Kidney (tissue), 14 donors: ENCODE measurements around the gene KRT33A. TPM values are rescaled to one million over a fixed set of nuclear protein-coding genes. Genes with fewer than 3 reads are reported as not detected.

ENCODE experiments used
- DNase-seq, 5 donors: peaks; one replicate each; pipeline ENCODE4 v3.0.0-alpha.2; 2013 to 2020
- FAIRE-seq: peaks from 2 replicates; lab custom pipeline; 2012; peaks lifted over from hg19 to GRCh38; lab: Jason Lieb, UNC
- H3K27ac ChIP-seq, 2 donors: one replicate each; pipeline ENCODE4 v1.7.0; 2013; ENCODE audit warnings: low read depth in 2 of 2, low read length in 2 of 2, inconsistent platforms in 1 of 2
- H3K27me3 ChIP-seq: one replicate; pipeline ENCODE4 v1.7.1; 2013; ENCODE audit warnings: low read length, inconsistent platforms; ENCODE audit not compliant: control insufficient read depth, insufficient read depth
- H3K36me3 ChIP-seq, 3 donors: one replicate each; pipeline versions ENCODE4 v1.7.0 to v1.7.1; 2013; ENCODE audit warnings: low read length in 3 of 3, control low read depth in 1 of 3, inconsistent platforms in 1 of 3; ENCODE audit not compliant: insufficient read depth in 3 of 3, control insufficient read depth in 2 of 3
- H3K4me1 ChIP-seq, 3 donors: one replicate each; pipeline versions ENCODE4 v1.7.0 to v1.7.1; 2013; ENCODE audit warnings: low read length in 3 of 3, inconsistent platforms in 1 of 3, low read depth in 1 of 3; ENCODE audit not compliant: control insufficient read depth in 2 of 3, insufficient read depth in 2 of 3
- H3K4me3 ChIP-seq, 3 donors: one replicate each; pipeline versions ENCODE4 v1.7.0 to v1.8.1; 2013; ENCODE audit warnings: low read length in 3 of 3, control low read depth in 1 of 3, inconsistent platforms in 1 of 3
- H3K9ac ChIP-seq, 3 donors: one replicate each; pipeline versions ENCODE4 v1.7.0 to v1.7.1; 2013; ENCODE audit warnings: low read length in 3 of 3, control low read depth in 1 of 3, inconsistent platforms in 1 of 3
- H3K9me3 ChIP-seq, 3 donors: one replicate each; pipeline versions ENCODE4 v1.7.0 to v1.7.1; 2013; ENCODE audit warnings: low read length in 3 of 3, control low read depth in 1 of 3, inconsistent platforms in 1 of 3; ENCODE audit not compliant: control insufficient read depth in 2 of 3, insufficient read depth in 1 of 3
- CTCF ChIP-seq: IDR thresholded peaks from 3 replicates; pipeline ENCODE4 v1.5.1; 2012; ENCODE audit warnings: mild to moderate bottlenecking, moderate library complexity, borderline replicate concordance; ENCODE audit not compliant: insufficient read depth; ENCODE audit errors: extremely low read depth
- intact Hi-C: fragments of 100-400 bp; cut with DNase I; formaldehyde crosslinking; loops from one replicate; pipeline ENCODE4 v1.11.1; 2022
- polyA plus RNA-seq: library from polyadenylated mRNA; stranded (reverse); fragments of 350-450 nt; fragmentation: Illumina TruSeq; extraction: RNeasy Lipid Tissue Mini Kit (QIAGEN cat#74804); gene quantifications from one replicate; pipeline ENCODE4 v1.2.3, GENCODE V29; 2014; ENCODE audit warnings: low read depth, low replicate concordance; ENCODE audit not compliant: insufficient read depth
- total RNA-seq: library from RNA; stranded (reverse); fragmentation: NEBNext Ultra II Directional; extraction: Animal tissue kit (Norgen Biotek cat#: 25700); gene quantifications from one replicate; pipeline ENCODE4 v1.2.1, GENCODE V29; 2021
- donor health status: control.
- donor health status: control.
- donor health status: control.
- donor health status: control.
- donor health status: control.
- donor health status: DM: yes; HTN: yes; CAD: no.
- donor health status: Normal renal cell carcinoma (clear cell type).

Gene KRT33A
- total and polyA plus RNA-seq, 2 donors from 2014 or later = not detected

GRCh38 chr17:41333836-41334235, 16.8 kb downstream of the KRT33A start:
- no peak for TF ChIP-seq CTCF
- FAIRE-seq (no peak), DNase-seq (no peak)
- H3K9me3 ChIP-seq = no peaks in the 10 kb centered on the region
- H3K4me1 ChIP-seq = no peaks in the 10 kb centered on the region
- intact Hi-C loops = no loop called here
- no peaks in the 10 kb centered on the region for H3K27me3 ChIP-seq
- H3K36me3 ChIP-seq = no peaks in the 10 kb centered on the region
- no peak overlapping the region for H3K4me3 ChIP-seq
- H3K27ac ChIP-seq = no peak overlapping the region
- no peak overlapping the region for H3K9ac ChIP-seq

- Histone ChIP-seq H3K36me3 (no peaks in the 10 kb centered on the region), H3K9me3 (no peaks in the 10 kb centered on the region), H3K4me1 (no peaks in the 10 kb centered on the region), H3K27ac (no peak overlapping the region), H3K27me3 (no peaks in the 10 kb centered on the region), H3K4me3 (no peak overlapping the region), H3K9ac (no peak overlapping the region)
- no peak for TF ChIP-seq CTCF
- DNase-seq (no peak), FAIRE-seq (no peak)
- intact Hi-C loops = no loop called here
Measured at GRCh38 chr17:41333098-41333497, 17.5 kb downstream of the KRT33A start.

GRCh38 chr17:41332239-41332638, 18.4 kb downstream of the KRT33A start:
- no peak overlapping the region for H3K27ac ChIP-seq
- H3K4me3 ChIP-seq = no peak overlapping the region
- H3K36me3 ChIP-seq = no peaks in the 10 kb centered on the region
- H3K4me1 ChIP-seq = no peaks in the 10 kb centered on the region
- no peaks in the 10 kb centered on the region for H3K27me3 ChIP-seq
- intact Hi-C loops = no loop called here
- H3K9me3 ChIP-seq = no peaks in the 10 kb centered on the region
- no peak for FAIRE-seq
- no peak for TF ChIP-seq CTCF
- DNase-seq = no peak
- no peak overlapping the region for H3K9ac ChIP-seq

- Histone ChIP-seq H3K36me3 (no peaks in the 10 kb centered on the region), H3K27me3 (no peaks in the 10 kb centered on the region), H3K9ac (no peak overlapping the region), H3K9me3 (no peaks in the 10 kb centered on the region), H3K4me1 (no peaks in the 10 kb centered on the region), H3K27ac (no peak overlapping the region), H3K4me3 (no peak overlapping the region)
- FAIRE-seq = no peak
- TF ChIP-seq CTCF = no peak
- DNase-seq = no peak
- intact Hi-C loops = no loop called here
Measured at GRCh38 chr17:41331606-41332005, 19.0 kb downstream of the KRT33A start.
